RPMI8226 (cell line): ENCODE data around the gene FSTL4.

Source experiments
- DNase-seq: peaks from one replicate; pipeline ENCODE4 v3.0.0-alpha.2; 2015

The FSTL4 gene

DNA sequence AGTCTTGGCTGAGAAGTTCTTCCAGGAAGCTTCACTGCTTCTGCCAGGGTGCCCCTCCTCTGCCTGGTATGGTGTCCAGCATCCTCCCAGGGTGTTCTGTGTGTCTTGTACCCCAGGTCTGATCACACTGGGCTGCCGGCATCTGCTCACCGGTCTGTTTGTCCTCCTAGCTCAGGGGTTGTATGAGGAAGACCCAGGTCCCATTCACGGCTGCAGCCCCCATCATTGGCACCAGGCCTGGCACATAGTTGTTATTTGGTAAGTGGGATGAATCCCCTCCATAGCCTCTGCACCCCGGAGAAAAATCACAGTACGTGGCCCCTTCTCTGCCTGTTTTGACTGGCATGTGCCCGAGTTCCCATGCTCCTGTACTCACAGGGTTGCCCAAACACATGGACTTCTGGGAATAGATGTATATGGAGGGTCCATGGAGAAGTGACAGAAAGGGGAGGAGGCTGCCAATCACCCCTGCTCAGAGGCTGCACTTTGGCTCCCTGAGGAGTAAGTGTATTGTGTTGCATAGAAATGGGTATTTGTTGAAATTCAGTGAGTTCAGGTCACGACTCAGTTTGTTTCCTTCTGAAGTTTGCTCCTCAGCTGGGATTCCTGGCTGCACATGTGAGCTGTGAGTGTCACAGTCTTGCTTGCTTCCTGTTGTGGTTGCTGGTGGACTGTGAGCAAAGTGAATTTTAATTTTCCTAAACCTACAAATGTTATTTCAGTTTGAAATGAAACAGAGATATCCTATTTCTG, 464.4 kb downstream of the FSTL4 start:
- DNase-seq, result no peak

DNA sequence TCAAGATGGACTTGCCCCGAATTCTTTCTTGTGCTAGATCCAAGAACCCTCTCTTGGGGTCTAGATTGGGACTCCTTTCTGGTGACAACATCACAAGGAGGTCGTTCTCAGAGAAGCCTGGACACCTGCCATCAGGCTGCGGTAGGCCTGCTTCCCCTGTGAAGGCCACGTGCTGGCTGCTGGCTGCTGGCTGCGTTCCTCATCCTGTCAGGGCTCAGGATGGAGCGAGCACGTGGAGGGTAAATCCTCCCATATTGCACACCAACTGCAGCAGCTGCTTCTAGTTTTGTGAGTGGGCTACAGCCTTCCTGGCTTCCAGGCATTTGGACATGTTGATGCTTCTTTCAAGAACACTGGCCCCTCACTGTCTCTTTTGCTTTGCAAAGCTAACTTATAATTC, 464.9 kb downstream of the FSTL4 start:
- peak; percentile 53 for DNase-seq
